Activated CD4-positive, alpha-beta T cell treated with anti-CD3 and anti-CD28 coated beads for 24 hours (primary cell): Measurements from ENCODE around the gene CHST8.

Experiments used
- DNase-seq, 2 donors: peaks; one replicate each; pipeline ENCODE4 v3.0.0-alpha.2; 2020; ENCODE audit warnings: low read depth in 2 of 2

CHST8 gene

DNA sequence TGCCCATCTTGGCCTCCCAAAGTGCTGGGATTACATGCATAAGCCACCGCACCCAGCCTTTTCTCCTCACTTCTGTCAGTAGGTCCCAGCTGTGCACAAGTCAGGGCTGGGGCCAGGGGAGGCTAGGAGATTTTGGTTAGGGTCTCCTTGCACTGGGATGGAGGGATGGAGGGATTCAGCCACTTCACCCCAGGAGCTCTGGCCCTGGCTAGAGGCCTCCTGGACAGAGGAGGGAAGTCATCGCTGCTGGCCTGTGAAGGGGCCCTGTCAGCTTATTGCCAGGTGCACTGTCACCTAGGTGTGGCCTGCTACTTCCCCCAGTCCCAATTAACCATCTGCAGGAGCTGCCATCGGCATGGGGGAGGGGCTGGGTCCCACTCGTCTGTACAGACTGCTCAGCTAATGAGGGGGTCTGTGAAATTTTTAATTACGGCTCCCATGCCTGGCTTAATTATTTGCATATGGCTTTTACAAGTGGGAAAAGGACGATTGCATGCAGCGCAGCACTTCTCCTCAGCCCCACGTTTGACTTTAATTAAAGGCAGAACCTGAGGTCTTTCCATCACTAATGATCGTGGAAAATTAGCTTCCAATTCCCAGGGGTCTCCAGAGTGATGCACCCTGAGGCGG is 52.4 kb downstream of the CHST8 start:
- no peak for DNase-seq

DNA sequence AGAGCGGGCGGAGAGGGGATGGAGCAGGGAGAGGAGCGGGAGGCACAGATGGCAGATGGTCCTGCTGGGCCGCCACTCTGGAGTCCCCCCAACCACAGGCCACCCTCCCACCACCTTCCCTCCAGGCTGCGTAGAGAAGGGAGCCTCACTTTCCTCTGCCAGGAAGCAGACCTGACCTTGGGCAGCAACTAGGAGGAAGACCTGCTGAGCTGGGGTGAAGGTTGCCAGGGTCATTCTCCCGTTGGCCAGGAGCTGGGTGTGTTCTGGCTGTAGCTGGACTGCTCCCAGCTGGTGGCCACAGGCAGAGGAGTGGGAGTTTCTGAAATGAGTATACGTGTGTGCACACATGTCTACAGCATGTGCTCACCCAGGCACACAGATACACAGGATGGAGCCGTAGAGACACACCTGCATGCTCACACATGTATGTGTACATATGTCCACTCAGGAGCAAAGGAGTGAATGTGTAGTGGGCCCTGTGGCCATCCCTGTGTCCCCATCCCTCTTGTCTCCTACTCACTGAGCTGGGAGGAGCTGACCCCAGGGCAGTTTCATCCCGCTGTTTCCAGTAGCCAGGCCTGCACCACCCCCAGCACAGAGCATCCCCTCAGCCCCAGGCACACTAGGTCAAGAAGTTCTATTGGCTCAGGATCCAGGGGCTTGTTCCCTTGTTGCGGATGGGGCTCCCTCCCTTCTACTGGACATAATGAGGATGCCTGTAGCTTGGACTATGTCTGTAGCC is 53.0 kb downstream of the CHST8 start:
- DNase-seq, result no peak

DNA sequence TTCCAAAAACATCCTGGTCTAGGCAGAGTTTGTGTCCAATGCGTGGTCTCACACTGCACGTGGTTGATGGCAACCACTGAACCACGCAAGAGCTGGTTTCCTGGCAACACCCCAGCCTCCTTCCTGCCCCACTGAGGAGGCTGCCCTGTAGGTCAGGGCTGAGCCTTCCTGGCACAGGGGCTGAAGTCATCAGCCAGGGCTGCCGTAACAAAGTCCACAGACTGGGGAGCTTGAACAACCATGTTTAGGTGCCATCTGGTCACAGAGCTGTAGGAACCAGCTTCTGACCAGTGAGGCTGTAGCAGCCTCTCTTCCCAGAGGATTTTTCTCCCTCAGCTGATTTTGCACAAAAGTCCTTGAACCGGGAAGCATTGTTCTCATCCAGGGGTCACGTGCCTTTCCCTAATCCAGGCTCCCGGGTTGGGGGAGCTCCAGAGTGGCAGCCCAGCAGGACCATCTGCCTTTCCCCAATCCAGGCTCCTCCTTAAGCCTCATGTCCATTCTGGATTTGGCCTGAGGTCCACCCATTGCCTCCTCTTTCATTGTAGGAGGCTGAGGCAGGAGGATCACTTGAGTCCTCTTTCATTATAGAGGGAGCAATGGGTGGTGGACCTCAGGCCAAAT is 53.9 kb downstream of the CHST8 start:
- no peak for DNase-seq

DNA sequence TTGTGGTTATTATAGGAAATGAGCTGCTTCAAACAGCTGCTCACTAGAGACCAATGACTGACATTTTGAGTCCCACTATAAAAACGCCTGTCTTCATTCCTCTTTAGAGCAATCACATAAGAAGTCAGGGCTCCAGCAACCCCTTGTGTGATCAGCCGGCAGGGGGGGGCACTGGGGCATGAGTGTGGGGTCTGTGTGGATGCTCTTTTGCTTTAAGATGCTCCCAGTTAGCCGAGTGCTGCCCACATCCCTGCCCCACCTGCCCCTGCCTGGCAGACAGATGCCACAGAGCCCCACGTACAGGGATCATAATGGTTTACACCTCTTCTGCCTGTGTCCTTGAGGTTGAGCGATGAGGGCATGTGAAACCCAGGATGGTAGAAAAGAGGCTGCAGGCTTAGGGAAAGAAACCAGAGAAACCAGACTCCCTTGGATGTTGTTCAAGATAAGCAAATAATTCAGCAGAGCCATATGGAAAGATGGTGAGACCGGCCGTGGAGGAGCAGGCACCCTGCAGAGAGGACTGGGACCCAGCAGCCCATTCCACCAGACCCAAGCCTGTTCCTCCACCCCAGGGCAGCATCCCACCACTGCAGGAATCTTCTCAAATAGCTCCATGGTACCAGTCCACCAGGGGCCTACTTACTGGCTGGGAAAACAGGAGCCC is 55.4 kb downstream of the CHST8 start:
- DNase-seq, result no peak

DNA sequence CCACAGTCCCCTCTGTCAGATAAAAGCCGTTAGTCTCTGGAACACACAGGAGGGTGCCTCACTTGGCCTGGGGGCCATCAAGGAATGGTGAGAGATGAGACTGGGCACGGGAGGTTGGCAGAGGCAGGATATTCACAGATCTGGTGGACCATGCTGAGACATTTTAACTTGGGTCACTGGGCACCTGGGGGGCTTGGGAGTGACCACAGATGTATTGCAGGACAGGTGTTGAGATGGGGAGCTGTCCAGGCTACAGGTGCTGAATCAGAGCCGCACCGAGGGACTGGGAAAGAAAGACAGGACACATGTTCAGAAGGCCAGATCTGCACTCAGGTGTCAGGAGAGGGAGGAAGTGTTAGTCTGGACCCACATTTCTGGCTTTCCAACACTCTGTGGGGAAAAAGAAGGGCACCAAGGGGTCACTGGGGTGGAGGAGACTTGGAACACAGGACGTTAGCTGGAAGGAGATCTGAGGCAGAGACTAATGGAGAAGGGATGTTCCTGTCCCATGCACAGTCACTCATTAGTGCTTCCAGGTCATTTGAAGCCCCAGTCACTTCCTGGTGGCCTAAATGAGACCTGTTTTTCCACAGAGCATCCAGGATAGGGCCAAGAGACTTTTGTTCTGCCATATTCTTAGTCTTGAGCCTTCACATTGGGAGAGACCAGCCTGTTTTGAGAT is 56.1 kb downstream of the CHST8 start:
- no peak for DNase-seq

DNA sequence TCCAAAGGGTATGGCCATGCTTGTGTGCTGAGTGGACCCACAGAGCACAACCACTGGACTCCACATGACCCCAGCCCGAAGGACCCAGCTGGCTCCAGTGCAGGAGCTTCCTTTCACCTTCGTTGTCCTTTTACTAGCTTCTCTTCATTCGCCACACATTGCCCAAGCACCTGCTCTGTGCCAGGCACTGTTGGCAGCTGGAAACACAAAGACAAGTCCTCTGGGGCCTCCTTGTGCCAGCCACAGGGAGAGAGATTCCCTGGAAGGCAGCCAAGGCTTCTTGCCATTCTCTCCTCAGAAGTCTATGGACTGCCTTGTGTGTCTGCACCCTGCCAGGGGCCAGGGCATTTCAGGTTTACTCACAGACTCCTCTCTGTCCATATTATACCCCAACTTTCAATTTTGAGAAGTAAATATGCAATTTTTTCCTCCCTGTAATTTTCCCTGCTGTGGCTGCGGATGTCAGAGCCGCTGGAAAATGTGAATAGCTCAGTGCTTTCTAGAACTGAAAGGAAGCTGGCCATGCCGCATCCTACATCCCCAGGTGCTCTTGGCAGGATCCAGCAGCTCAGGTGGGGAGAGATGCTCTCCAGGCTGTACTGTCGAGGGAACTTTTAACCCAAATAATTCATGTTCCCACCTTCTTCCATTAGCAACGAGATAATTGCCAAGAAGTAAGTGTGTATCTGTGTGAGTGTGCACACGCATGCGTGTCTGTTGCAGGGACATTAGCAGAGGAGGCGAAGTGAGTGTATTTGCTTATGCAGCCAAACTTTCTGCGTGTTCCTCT is 57.2 kb downstream of the CHST8 start:
- DNase-seq, result no peak

DNA sequence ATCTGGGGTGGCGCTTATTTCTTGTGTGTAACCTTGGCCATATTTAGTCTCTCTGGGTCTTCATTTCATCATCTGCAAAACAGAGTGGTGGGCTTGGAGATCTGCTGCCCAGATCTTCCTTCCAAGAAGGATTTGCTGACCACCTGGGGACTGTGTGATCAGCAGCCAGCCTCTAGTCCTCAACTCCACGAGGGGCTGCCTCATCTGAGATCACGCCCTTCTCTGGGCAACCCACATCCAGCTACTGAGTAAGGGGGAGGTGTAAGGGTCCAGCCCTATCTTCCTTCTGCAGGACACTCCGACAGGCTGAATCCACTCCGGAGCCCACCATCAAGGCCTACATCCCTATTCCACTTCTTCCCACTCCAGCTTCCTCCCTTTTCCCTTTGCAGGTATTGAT is 57.9 kb downstream of the CHST8 start:
- no peak for DNase-seq

DNA sequence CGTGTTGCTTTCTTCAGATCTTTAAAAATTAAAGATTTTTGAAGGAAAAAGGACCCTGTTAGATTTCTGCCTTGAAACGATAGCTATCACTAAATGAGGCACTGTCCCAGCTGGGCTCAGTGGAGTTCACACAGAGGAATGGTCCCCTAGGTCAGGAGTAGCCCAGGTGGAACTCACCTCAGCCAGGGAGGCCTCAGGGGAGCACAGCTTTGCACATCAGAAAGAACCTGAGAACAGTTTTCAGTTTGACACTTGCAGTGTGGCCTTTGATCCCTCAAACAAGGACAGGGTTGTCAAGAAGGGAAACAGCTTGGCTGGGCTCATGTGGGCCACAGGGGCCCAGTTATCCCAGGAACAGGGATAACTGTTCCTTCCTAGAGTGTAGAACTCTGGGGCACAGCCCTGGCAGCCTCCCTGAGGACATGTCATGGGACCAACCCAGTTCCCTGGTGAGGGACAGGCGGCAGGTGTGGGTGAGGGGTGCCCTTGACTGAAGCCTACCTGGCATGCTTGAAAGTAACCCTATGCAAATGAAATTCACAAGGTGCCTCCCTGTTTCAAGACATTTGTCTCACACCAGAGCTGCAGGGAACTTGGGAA is 59.4 kb downstream of the CHST8 start:
- DNase-seq, result no peak

DNA sequence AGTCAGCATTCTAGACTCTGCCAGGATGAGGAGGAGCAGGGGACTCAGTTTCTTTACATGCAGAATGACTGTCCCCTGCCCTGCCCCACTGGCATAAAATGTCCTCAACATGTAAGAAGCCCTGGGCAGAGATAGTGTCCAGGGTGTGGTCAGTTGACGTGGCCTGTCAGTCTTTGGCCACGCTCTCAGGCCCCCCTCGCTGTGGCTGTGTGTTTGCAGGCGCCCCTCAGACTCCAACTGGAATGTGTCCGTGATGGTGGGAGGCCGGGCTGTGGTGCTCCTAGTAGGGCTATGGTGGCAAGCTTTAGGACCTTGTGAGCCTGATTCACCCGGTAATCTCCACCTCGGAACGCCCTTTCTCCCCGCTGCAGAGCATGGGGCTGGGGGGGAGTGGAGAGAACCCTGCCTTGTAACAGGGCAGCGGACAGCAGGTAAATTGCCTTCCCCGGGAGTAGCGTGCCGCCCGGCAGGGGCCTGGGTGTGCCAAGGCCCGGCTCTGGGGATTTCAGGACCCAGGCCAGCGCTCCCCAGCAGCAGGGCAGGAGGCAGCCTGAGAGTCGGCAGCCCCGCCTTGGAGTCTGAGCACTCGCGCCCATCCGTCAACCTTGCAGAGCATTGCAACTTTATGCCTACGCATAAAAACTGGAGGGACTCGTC is 62.3 kb downstream of the CHST8 start:
- no peak for DNase-seq

DNA sequence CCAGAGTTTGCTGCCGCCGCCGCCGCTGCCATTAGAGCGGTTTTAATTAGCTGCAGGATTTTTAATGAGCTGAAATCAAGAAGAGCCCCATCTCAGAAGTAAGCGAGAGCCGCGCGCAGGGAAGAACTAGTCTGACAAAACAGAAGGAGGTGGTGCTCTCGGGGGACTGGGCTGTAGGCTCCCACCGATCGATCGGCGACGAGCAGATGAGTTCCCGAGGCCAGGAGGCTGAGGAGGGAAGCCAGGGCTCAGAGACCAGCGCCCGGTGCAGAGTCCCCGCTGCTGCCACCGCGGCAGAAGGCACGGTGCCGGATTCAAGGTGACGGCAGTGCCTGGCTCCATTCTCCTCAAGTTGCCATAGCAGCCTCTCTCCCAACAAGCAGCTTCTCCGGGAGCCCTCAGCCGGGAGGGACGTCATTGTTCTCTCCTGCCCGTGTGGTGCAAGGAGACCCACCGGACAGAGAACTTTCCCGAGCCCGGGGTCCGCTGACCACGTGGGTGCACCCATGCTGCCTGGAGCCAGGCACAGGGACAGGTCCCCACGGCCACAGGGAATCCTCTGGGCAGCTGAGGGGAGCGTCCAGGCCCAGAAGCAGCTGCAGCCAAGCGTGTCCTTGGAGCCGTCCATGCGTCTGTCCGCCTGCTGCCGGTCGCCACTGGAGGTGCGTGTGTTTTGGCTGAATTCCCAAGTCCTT is 62.9 kb downstream of the CHST8 start:
- no peak for DNase-seq

DNA sequence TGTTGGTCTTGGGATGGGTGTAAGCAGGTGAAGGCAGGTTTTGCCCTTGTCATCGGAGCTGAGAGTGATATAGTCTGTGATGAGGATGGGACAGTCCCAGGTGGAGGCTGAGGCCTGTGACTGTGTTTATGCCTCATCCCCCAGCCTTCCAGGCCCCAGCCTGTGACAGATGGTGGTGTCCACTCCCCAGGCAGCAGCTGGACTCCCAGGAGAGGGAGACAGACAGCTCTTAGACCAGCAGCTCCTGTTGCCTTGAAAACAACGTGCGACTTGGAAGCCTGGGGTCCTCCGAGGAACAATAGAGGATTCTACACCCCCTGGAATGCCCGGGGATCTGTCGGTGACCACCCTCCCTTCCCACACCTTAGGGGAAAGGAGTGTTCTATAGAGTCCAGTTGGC is 63.8 kb downstream of the CHST8 start:
- DNase-seq, result no peak

DNA sequence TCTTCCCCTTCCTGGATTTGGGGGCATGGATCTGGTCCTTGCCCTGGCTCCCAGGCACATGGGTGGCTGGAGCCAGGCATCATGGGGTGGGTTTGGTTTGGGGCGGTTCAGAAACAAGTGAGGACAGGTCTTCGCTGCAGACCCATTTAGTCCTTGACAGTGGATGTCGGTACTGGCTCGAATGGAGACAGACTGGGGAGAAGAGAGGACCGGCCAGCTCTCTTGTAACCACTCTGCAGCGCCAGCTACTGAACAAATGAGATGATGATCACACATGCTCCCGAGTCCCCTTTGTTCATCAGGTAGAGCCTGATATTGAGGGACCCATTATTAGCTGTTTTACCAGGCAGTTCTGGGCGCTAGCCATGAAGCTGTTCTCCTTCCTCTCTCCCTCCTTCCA is 64.5 kb downstream of the CHST8 start:
- no peak for DNase-seq

DNA sequence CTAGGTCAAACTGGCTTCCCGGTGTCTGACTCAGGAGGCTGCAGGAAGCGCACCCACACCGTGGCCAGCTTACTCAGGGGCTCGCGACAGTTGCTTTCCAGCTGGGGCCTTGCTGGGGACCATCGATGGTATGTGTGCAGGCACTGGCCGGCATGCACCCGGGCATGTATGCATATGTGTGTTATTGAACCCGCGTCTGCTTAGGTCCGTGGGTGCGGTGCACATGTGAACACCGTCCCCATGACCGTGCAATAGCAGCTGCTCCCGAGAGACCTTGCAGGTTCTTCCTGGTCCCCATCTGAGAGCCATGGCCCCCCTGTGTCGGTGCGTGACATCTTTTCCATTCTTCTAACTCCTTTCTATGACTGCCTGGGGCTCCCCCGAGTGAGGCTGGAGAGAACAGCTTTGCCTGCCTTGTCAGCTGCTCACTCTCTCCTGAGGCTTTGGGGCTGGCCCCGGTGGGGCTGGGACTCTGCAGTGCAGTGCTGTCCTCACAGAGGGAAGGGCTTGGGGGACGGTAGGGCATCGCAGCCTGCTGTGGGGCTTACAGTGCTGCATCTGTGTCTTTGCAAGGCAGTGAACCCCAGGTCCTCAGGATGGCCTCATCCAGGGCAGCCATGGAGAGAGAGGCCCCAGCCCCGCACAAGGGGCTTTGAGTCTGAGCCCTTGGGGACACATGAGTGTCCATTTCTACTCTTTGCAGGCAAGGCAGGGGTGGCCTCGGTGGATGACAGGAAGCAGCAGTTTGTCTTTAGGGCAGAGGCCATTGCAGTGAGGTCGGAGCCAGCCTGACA is 65.1 kb downstream of the CHST8 start:
- no peak for DNase-seq

DNA sequence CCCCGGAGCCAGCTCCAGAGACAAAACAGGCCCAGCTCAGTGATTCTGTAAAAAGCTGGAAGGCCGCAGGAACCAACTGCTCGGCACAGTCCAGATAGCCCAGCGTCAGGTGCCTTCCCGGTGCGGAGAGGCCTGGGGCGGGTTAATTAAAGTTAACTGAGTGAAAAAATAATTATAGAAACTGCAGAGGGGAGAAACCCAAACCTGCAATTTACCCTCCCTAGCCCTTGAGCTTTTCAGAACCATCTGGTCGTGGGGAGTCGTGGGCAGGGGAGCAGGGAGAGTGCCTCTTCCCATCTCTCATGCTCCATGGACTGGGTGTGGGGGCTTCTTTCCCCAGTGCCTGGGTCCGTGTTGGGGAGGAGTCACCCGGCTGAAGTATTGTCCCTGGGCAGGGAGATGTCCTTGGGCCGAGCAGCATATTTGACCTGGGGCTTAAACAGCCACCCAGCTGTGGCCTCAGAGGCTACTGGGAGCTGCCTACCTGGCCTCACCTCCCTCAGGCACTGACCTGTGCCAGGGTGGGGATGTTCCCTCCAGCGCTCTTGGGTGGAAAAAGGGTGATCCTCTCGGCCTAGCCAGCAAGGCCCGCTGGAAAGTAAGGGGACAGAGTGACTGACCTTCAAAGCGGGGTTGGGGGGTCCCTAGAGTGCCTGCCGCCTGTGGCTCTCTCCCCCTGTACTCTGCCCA is 65.9 kb downstream of the CHST8 start:
- no peak for DNase-seq

DNA sequence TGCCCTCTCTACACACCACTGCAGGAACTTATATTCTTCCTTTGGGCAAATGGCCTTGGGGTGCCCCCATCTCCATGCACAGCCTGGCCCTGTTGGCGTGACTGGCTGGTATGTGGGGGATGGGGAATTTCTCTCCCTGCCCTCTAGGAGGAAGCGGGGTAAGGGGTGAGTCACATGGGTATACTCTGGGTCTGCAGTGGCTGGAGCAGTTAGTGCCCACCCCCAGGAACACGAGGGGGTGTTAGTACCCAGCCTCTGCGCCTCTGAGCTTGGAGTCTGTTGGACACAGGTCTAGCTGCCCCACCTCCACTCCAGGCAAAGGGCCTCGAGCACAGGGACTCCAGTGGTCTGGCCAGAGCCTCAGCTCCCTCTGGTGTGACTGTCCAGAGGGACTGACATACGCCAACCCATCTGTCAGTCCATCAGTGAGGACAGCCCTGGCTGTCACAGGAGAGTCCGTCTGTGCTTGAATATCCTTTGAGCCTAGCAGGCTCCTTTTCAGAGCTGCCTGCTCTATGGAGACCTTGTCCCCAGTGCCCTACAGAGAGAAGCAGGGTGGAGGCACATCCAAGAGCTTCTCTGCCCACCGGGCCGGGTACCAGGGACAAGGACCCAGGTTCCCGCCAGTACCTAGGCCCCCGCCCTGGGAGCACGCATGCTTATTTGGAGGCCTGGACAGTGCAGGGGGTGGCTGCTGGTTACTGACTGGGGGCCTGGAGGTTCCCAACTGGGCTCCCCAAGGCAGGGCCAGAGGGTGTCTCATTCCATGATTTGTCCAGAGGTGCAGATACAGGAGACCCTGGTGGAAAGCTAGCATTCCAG is 66.6 kb downstream of the CHST8 start:
- DNase-seq, result no peak

DNA sequence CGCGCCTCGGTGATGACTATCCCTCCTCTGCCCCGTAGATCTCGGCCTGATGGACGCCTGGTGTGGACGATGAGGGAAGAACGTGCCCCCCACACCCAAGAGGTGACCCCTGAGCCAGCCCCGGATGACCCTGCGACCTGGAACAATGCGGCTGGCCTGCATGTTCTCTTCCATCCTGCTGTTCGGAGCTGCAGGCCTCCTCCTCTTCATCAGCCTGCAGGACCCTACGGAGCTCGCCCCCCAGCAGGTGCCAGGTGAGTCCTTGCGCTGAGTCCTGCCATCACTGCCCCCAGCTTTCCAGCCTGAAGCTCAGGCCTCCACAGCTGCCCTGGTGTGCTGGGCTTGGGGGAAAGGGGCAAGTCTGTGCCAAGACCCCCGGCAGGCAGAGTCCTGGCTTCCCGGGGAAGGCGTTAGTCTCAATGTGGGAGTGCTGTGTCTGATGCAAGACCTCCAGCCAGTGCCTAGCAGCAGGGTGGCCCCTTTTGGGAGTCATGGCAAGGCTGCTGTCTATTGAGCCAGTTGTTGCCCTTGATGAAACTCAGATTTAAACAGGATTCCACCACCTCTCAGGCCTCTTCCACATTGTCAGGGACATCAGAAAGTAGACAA is 67.5 kb downstream of the CHST8 start:
- DNase-seq, result no peak

DNA sequence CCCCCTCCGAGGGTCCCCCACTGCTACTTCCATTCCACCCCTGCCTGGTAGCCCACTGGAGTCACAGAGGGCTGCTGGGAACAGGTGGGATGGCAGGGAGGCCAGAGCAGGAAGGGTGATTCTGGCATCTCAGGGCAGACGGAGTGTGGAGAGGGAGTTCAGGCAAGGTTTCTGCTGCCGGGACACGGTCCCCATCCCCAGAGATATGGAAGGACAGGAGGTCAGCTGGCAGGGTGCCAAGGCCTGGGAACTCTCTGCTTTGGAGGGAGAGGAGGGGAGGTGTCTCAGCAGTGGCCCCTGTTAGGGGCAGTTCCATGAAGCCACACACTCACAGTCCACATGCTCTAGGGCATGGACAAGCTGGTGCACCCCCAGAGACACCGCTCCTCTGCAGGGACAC is 68.1 kb downstream of the CHST8 start:
- DNase-seq, result no peak
